Calu3 (cell line): ENCODE data around the gene ATOH8. TPM values are rescaled to one million over a fixed set of nuclear protein-coding genes. Genes with fewer than 3 reads are reported as not detected.

Experiments
- BruUV-seq: library from RNA; stranded (reverse); fragments of 400-500 nt; replicated peaks from 2 replicates; lab custom pipeline; 2021; lab: Mats Ljungman, UMichigan
- CTCF ChIA-PET: fragments of 300-600 bp; sonication (Branson Sonifier 250); formaldehyde crosslinking; loops from one replicate; lab custom pipeline; 2022; ENCODE audit warnings: antibody characterized with exemption; lab: Charles Lee
- DNase-seq: peaks from one replicate; pipeline ENCODE4 v3.0.0; 2022
- H3K27ac Mint-ChIP-seq: one replicate; pipeline ENCODE4 v1.8.0; 2022; ENCODE audit warnings: mixed read lengths; ENCODE audit not compliant: unreplicated experiment
- H3K27me3 Mint-ChIP-seq: one replicate; pipeline ENCODE4 v1.8.0; 2022; ENCODE audit warnings: mixed read lengths; ENCODE audit not compliant: unreplicated experiment
- H3K36me3 Mint-ChIP-seq: one replicate; pipeline ENCODE4 v1.8.0; 2022; ENCODE audit warnings: mild to moderate bottlenecking, moderate library complexity, mixed read lengths; ENCODE audit not compliant: insufficient read depth, unreplicated experiment
- H3K4me1 Mint-ChIP-seq: one replicate; pipeline ENCODE4 v1.8.0; 2022; ENCODE audit warnings: mild to moderate bottlenecking, low read depth, mixed read lengths; ENCODE audit not compliant: unreplicated experiment
- H3K4me3 Mint-ChIP-seq: one replicate; pipeline ENCODE4 v1.8.0; 2022; ENCODE audit warnings: mild to moderate bottlenecking, low read depth, moderate library complexity, mixed read lengths; ENCODE audit not compliant: unreplicated experiment
- H3K9me3 Mint-ChIP-seq: one replicate; pipeline ENCODE4 v1.8.0; 2022; ENCODE audit warnings: low read depth, mixed read lengths; ENCODE audit not compliant: unreplicated experiment
- CTCF ChIP-seq: fragments of 200-600 bp; IDR thresholded peaks from one replicate; pipeline ENCODE4 v1.8.0; 2022; ENCODE audit warnings: antibody characterized with exemption; ENCODE audit not compliant: unreplicated experiment
- intact Hi-C: fragments of 100-400 bp; cut with micrococcal nuclease; formaldehyde crosslinking; loops from one replicate; pipeline ENCODE4 v1.10.0; 2022; ENCODE audit not compliant: unreplicated experiment
- microRNA-seq: library from miRNA; unstranded; fragments of <30 nt; microRNA quantifications from one replicate; pipeline ENCODE4 v1.2.0, GENCODE V29; 2022
- total RNA-seq: library from RNA; stranded (reverse); gene quantifications from 2 replicates; pipeline ENCODE4 v1.2.3, GENCODE V29; 2022

The ATOH8 gene
- total RNA-seq, 1 experiment from 2014 or later = 0.19 TPM

- no peak for DNase-seq
- Mint-ChIP-seq H3K36me3 (no peaks in the 10 kb centered on the region), H3K4me3 (no peak overlapping the region), H3K27me3 (peaks cover 44% of the 10 kb centered on the region), H3K27ac (no peak overlapping the region), H3K9me3 (peaks cover 5% of the 10 kb centered on the region), H3K4me1 (no peaks in the 10 kb centered on the region)
- BruUV-seq = no TSS peak
- CTCF ChIA-PET = no interaction called here
- TF ChIP-seq CTCF = no peak
- intact Hi-C loops = no loop called here
Observed at GRCh38 chr2:85834466-85834865, 80.7 kb downstream of the ATOH8 start.

Small RNA genes lying within 50 kb of the gene (microRNA-seq; reads per million reads assigned to microRNA genes)
- not detected for gene MIR6071

Other genes starting within 250 kb of the ATOH8 start
- gene MAT2A, start 214.8 kb upstream of the ATOH8 start, total RNA-seq = 387 and 393 TPM in 2 replicates
- 66.2 and 67.7 TPM in 2 replicates for gene GGCX, start 192.5 kb upstream of the ATOH8 start, total RNA-seq
- 90.8 and 107 TPM in 2 replicates for gene VAMP8, start 176.4 kb upstream of the ATOH8 start, total RNA-seq
- gene VAMP5, start 169.6 kb upstream of the ATOH8 start, total RNA-seq = 10.0 and 10.1 TPM in 2 replicates
- 101 and 102 TPM in 2 replicates for gene RNF181, start 158.2 kb upstream of the ATOH8 start, total RNA-seq
- gene TMEM150A, start 151.3 kb upstream of the ATOH8 start, total RNA-seq = 12.1 and 13.3 TPM in 2 replicates
- 39.2 and 40.4 TPM in 2 replicates for gene C2orf68, start 141.9 kb upstream of the ATOH8 start, total RNA-seq
- 58.4 and 62.6 TPM in 2 replicates for gene USP39, start 137.8 kb upstream of the ATOH8 start, total RNA-seq
- not detected in 2 replicates for gene SFTPB, start 85.8 kb upstream of the ATOH8 start, total RNA-seq
- gene GNLY, start 59.6 kb upstream of the ATOH8 start, total RNA-seq = not detected in 2 replicates
- 3.5 and 3.8 TPM in 2 replicates for gene ST3GAL5, start 135.0 kb downstream of the ATOH8 start, total RNA-seq